ENCODE measurements around the gene AGBL1. TPM values are rescaled to one million over a fixed set of nuclear protein-coding genes. Genes with fewer than 3 reads are reported as not detected.

The AGBL1 gene
- total RNA-seq, 2 donors from 2014 or later, result not detected

- no peak overlapping the region for H3K27ac ChIP-seq
- no peak for DNase-seq (ENCODE audit: low spot score)
- no peak for TF ChIP-seq CTCF (IDR thresholded peaks at IDR 0.05)
- no peaks in the 10 kb centered on the region for H3K27me3 ChIP-seq (replicated peaks; ENCODE audit: insufficient read depth)
- no peaks in the 10 kb centered on the region for H3K36me3 ChIP-seq
- H3K9me3 ChIP-seq, result no peaks in the 10 kb centered on the region
- no peak overlapping the region for H3K4me3 ChIP-seq
- ATAC-seq (ENCODE audit: insufficient number of reproducible peaks, low FRiP score, low read depth), result no peak
- H3K4me1 ChIP-seq (ENCODE audit: control insufficient read depth in 1 of 2, low read depth in 2 of 2), result no peaks in the 10 kb centered on the region
These were observed 150.3 kb downstream of the AGBL1 start for GRCh38 chr15:86229936-86230335.

- Histone ChIP-seq H3K27ac (no peak overlapping the region), H3K36me3 (no peaks in the 10 kb centered on the region), H3K27me3 (replicated peaks; ENCODE audit: insufficient read depth) (no peaks in the 10 kb centered on the region), H3K9me3 (no peaks in the 10 kb centered on the region), H3K4me1 (ENCODE audit: control insufficient read depth in 1 of 2, low read depth in 2 of 2) (no peaks in the 10 kb centered on the region), H3K4me3 (no peak overlapping the region)
- no peak for DNase-seq (ENCODE audit: low spot score)
- TF ChIP-seq CTCF (IDR thresholded peaks at IDR 0.05), result no peak
- ATAC-seq (ENCODE audit: insufficient number of reproducible peaks, low FRiP score, low read depth), result no peak
These were observed 152.4 kb downstream of the AGBL1 start for GRCh38 chr15:86231864-86232721.

- no peaks in the 10 kb centered on the region for H3K4me1 ChIP-seq (ENCODE audit: control insufficient read depth in 1 of 2, low read depth in 2 of 2)
- H3K27ac ChIP-seq, result no peak overlapping the region
- H3K9me3 ChIP-seq, result no peaks in the 10 kb centered on the region
- DNase-seq (ENCODE audit: low spot score) (no peak), ATAC-seq (ENCODE audit: insufficient number of reproducible peaks, low FRiP score, low read depth) (no peak)
- TF ChIP-seq CTCF (IDR thresholded peaks at IDR 0.05), result no peak
- H3K4me3 ChIP-seq, result no peak overlapping the region
- no peaks in the 10 kb centered on the region for H3K36me3 ChIP-seq
- H3K27me3 ChIP-seq (replicated peaks; ENCODE audit: insufficient read depth), result no peaks in the 10 kb centered on the region
These were observed 156.0 kb downstream of the AGBL1 start for GRCh38 chr15:86235667-86236066.

- Histone ChIP-seq H3K4me3 (no peak overlapping the region), H3K36me3 (no peaks in the 10 kb centered on the region), H3K4me1 (ENCODE audit: control insufficient read depth in 1 of 2, low read depth in 2 of 2) (no peaks in the 10 kb centered on the region), H3K27me3 (replicated peaks; ENCODE audit: insufficient read depth) (no peaks in the 10 kb centered on the region), H3K9me3 (no peaks in the 10 kb centered on the region), H3K27ac (no peak overlapping the region)
- ATAC-seq (ENCODE audit: insufficient number of reproducible peaks, low FRiP score, low read depth) (no peak), DNase-seq (ENCODE audit: low spot score) (no peak)
- no peak for TF ChIP-seq CTCF (IDR thresholded peaks at IDR 0.05)
These were observed 156.9 kb downstream of the AGBL1 start for GRCh38 chr15:86236356-86237110.

- ATAC-seq (ENCODE audit: insufficient number of reproducible peaks, low FRiP score, low read depth) (no peak), DNase-seq (ENCODE audit: low spot score) (no peak)
- Histone ChIP-seq H3K27me3 (replicated peaks; ENCODE audit: insufficient read depth) (no peaks in the 10 kb centered on the region), H3K27ac (no peak overlapping the region), H3K36me3 (no peaks in the 10 kb centered on the region), H3K4me3 (no peak overlapping the region), H3K4me1 (ENCODE audit: control insufficient read depth in 1 of 2, low read depth in 2 of 2) (no peaks in the 10 kb centered on the region), H3K9me3 (no peaks in the 10 kb centered on the region)
- TF ChIP-seq CTCF (IDR thresholded peaks at IDR 0.05), result no peak
These were observed 157.4 kb downstream of the AGBL1 start for GRCh38 chr15:86237111-86237500.

Measured in thoracic aorta (tissue), 2 donors.